Measurements from ENCODE around the gene DUS1L.

The DUS1L gene

GRCh38 chr17:82085031-82085861, 19.6 kb upstream of the DUS1L start:
- H3K27ac ChIP-seq, result no peak overlapping the region
- TF ChIP-seq CTCF (conservative IDR thresholded peaks at IDR 0.05), result no peak

GRCh38 chr17:82084373-82085030, 18.9 kb upstream of the DUS1L start:
- TF ChIP-seq CTCF (conservative IDR thresholded peaks at IDR 0.05), result no peak
- no peak overlapping the region for H3K27ac ChIP-seq

GRCh38 chr17:82083533-82084359, 18.1 kb upstream of the DUS1L start:
- H3K27ac ChIP-seq, result no peak overlapping the region
- no peak for TF ChIP-seq CTCF (conservative IDR thresholded peaks at IDR 0.05)

- no peak for TF ChIP-seq CTCF (conservative IDR thresholded peaks at IDR 0.05)
- H3K27ac ChIP-seq, result no peak overlapping the region
These were observed 17.4 kb upstream of the DUS1L start for GRCh38 chr17:82083009-82083408.

- TF ChIP-seq CTCF (conservative IDR thresholded peaks at IDR 0.05), result no peak
These were observed 16.9 kb upstream of the DUS1L start for GRCh38 chr17:82082456-82082855.

GRCh38 chr17:82081966-82082365, 16.4 kb upstream of the DUS1L start:
- H3K27ac ChIP-seq, result no peak overlapping the region
- no peak for TF ChIP-seq CTCF (conservative IDR thresholded peaks at IDR 0.05)

More at GRCh38 chr17:82082456-82082855, 16.9 kb upstream of the DUS1L start:
- H3K27ac ChIP-seq, result no peak overlapping the region

GRCh38 chr17:82081546-82081945, 15.9 kb upstream of the DUS1L start:
- no peak for TF ChIP-seq CTCF (conservative IDR thresholded peaks at IDR 0.05)
- H3K27ac ChIP-seq, result no peak overlapping the region

Measured in VCaP (cell line).